Breast epithelium (tissue), 3 donors: Measurements from ENCODE around the gene STAG1.

Source experiments
- CTCF ChIP-seq, 3 donors: fragments of 450-650 bp; IDR thresholded peaks; one replicate each; pipeline ENCODE4 v1.5.1; 2016 to 2017; ENCODE audit warnings: antibody characterized with exemption in 3 of 3, mild to moderate bottlenecking in 3 of 3, moderate library complexity in 3 of 3
- POLR2AphosphoS5 ChIP-seq, 3 donors: sonication (generic); formaldehyde crosslinking; IDR thresholded peaks; one replicate each; pipeline ENCODE4 v1.6.1; 2017; ENCODE audit warnings: antibody characterized with exemption in 3 of 3

- TF ChIP-seq CTCF (IDR thresholded peaks at IDR 0.05) (no peak), POLR2AphosphoS5 (IDR thresholded peaks at IDR 0.05) (no peak)
Measured at GRCh38 chr3:136437043-136437442, 315.1 kb downstream of the STAG1 start.
